ENCODE measurements around the gene ACADSB.

The ACADSB gene

DNA sequence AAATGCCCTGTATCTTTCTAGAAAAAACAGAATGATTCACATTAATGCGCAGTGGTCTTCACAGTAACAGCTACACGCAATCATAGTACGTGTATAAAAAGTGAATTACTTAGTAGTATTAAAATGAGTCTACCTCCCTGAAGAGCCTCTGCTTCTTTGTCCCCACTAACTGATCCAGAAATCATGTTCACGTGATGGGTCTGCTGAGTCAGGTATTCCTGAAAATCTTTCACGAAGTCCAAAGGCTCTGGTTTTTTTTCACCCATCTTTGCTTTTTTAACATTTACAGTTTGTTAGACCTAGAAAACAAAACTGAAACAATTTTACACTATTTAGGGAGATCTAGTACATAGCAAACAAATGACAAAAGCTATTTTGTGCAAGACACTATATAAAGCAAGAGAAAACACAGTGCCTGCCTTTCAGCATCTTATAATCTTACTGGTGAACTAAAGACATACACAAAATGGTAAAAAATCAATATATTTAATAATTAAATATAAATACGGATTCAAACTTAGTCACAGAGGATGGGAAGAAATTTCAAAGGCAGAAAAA, 10.4 kb upstream of the ACADSB start:
- TF ChIP-seq Cebpa-rat (IDR thresholded peaks at IDR 0.05): no peak
- Histone ChIP-seq H4K20me1 (peaks cover 6 to 71% (median 39%) of the 10 kb centered on the region in 11 experiments; a peak in 17 of 22 replicates), H3K27ac (no peak overlapping the region), H3K9me3 (replicated peaks in 1 of 11) (no peaks in the 10 kb centered on the region), H3K4me3 (no peak overlapping the region), H3K9ac (no peak overlapping the region), H3K27me3 (no peaks in the 10 kb centered on the region), H3K4me2 (no peak overlapping the region), H3K4me1 (peaks cover 0 to 19% (median 13%) of the 10 kb centered on the region in 10 experiments; a peak in 16 of 20 replicates), H3K36me3 (peaks cover 48 to 85% (median 60%) of the 10 kb centered on the region in 11 experiments)

- Histone ChIP-seq H3K36me3 (peaks cover 47 to 83% (median 58%) of the 10 kb centered on the region in 11 experiments), H3K4me2 (peak overlapping the region in 6 of 11 experiments; percentile 15 to 58 (median 38); a peak in 7 of 22 replicates), H3K4me3 (no peak overlapping the region), H3K9ac (no peak overlapping the region), H4K20me1 (peaks cover 6 to 76% (median 41%) of the 10 kb centered on the region in 11 experiments; a peak in 17 of 22 replicates), H3K4me1 (peaks cover 0 to 19% (median 13%) of the 10 kb centered on the region in 10 experiments; a peak in 16 of 20 replicates), H3K9me3 (replicated peaks in 1 of 11) (no peaks in the 10 kb centered on the region), H3K27me3 (no peaks in the 10 kb centered on the region), H3K27ac (no peak overlapping the region)
- no peak for TF ChIP-seq Cebpa-rat (IDR thresholded peaks at IDR 0.05)
Measured at GRCh38 chr10:122998934-122999333, 9.9 kb upstream of the ACADSB start.

DNA sequence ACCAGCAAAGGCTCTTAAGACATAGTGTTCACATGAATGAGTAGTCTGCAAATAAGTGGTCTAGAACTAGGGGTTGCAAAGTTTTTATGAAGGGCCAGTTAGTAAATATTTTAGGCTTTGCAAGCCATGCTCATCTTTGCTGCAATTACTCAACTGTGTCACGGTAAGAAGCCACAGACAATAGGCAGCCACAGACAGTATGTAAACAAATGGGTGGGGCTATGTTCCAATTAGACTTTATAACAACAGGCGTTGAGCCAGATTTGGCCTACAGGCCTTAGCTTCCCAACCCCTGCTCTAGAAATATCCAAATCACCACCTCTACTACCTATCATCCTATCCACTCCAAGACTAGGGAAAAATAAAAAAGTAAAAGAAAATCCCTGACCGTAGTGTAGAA, 9.5 kb upstream of the ACADSB start:
- no peak for TF ChIP-seq Cebpa-rat (IDR thresholded peaks at IDR 0.05)
- Histone ChIP-seq H3K9me3 (replicated peaks in 1 of 11) (no peaks in the 10 kb centered on the region), H3K36me3 (peaks cover 43 to 79% (median 54%) of the 10 kb centered on the region in 11 experiments), H3K27ac (no peak overlapping the region), H3K9ac (no peak overlapping the region), H3K4me3 (no peak overlapping the region), H3K4me1 (peaks cover 0 to 19% (median 13%) of the 10 kb centered on the region in 10 experiments; a peak in 16 of 20 replicates), H3K27me3 (no peaks in the 10 kb centered on the region), H4K20me1 (peaks cover 6 to 80% (median 45%) of the 10 kb centered on the region in 11 experiments; a peak in 17 of 22 replicates), H3K4me2 (peak overlapping the region in 8 of 11 experiments; percentile 15 to 58 (median 37); a peak in 12 of 22 replicates)

DNA sequence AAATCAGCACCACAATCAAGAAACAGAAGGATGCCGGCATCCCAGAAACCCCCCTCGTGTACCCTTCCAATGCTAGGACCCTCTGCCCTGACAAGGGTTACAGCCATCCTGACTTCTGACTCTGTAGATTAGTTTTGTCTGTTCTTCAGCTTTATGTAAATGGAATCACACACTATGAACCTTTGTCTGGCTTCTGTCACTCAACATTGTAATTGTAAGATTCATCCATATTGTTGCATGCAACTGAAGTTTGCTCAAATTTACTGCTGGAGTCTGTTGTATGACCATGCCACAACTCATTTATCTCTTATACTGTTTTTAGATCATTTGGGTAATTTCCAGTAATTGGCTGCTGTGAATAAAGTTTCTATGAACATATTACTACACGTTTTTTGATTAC, 8.7 kb upstream of the ACADSB start:
- H3K27me3 ChIP-seq: no peaks in the 10 kb centered on the region
- H4K20me1 ChIP-seq: peaks cover 6 to 88% (median 51%) of the 10 kb centered on the region in 11 experiments; a peak in 17 of 22 replicates
- no peak overlapping the region for H3K9ac ChIP-seq
- peaks cover 40 to 71% (median 46%) of the 10 kb centered on the region in 11 experiments for H3K36me3 ChIP-seq
- no peak for TF ChIP-seq Cebpa-rat (IDR thresholded peaks at IDR 0.05)
- H3K9me3 ChIP-seq (replicated peaks in 1 of 11): no peaks in the 10 kb centered on the region
- peaks cover 3 to 19% (median 13%) of the 10 kb centered on the region in 10 experiments; a peak in 16 of 20 replicates for H3K4me1 ChIP-seq
- no peak overlapping the region for H3K4me3 ChIP-seq
- no peak overlapping the region for H3K27ac ChIP-seq
- peak overlapping the region in 4 of 11 experiments; percentile 35 to 43 (median 38); a peak in 6 of 22 replicates for H3K4me2 ChIP-seq

- Histone ChIP-seq H4K20me1 (peaks cover 14 to 92% (median 62%) of the 10 kb centered on the region in 11 experiments; a peak in 17 of 22 replicates), H3K27me3 (no peaks in the 10 kb centered on the region), H3K36me3 (peaks cover 29 to 70% (median 40%) of the 10 kb centered on the region in 11 experiments), H3K9me3 (replicated peaks in 1 of 11) (no peaks in the 10 kb centered on the region), H3K4me3 (no peak overlapping the region), H3K9ac (no peak overlapping the region), H3K27ac (no peak overlapping the region), H3K4me2 (no peak overlapping the region), H3K4me1 (peaks cover 7 to 22% (median 19%) of the 10 kb centered on the region in 10 experiments; a peak in 19 of 20 replicates)
- TF ChIP-seq Cebpa-rat (IDR thresholded peaks at IDR 0.05): no peak
Measured at GRCh38 chr10:123001370-123001769, 7.4 kb upstream of the ACADSB start.

DNA sequence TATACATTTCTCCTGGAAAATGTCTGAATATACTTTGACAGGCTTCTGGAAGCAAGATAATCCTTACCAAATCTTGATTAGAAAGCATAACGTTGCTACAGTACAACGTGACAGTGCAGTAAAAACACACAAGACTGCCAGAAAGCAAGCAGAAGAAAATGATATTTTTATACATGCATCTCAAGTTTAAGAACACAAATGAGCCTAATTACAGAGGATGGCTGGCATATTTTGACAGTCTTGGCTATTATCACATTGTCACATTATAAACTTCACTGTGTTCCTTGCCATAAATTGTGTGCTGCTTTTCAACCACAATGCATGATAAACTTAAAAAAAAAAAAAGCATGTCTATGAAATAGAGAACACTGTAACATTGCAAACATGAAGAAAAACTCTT, 4.5 kb upstream of the ACADSB start:
- Histone ChIP-seq H4K20me1 (peaks cover 7 to 80% (median 54%) of the 10 kb centered on the region in 11 experiments; a peak in 16 of 22 replicates), H3K4me3 (no peak overlapping the region), H3K27ac (no peak overlapping the region), H3K4me2 (no peak overlapping the region), H3K27me3 (no peaks in the 10 kb centered on the region), H3K9ac (no peak overlapping the region; a peak in 1 of 22 replicates), H3K36me3 (peaks cover 0 to 41% (median 15%) of the 10 kb centered on the region in 11 experiments; a peak in 14 of 22 replicates), H3K9me3 (replicated peaks in 1 of 11) (no peaks in the 10 kb centered on the region), H3K4me1 (peaks cover 15 to 35% (median 31%) of the 10 kb centered on the region in 10 experiments)
- TF ChIP-seq Cebpa-rat (IDR thresholded peaks at IDR 0.05): no peak

GRCh38 chr10:123007558-123008354, 1.1 kb upstream of the ACADSB start:
- no peak for TF ChIP-seq Cebpa-rat (IDR thresholded peaks at IDR 0.05)
- H4K20me1 ChIP-seq: peaks cover 5 to 48% (median 35%) of the 10 kb centered on the region in 11 experiments; a peak in 13 of 22 replicates
- H3K36me3 ChIP-seq: peaks cover 0 to 41% (median 20%) of the 10 kb centered on the region in 11 experiments; a peak in 15 of 22 replicates
- H3K4me1 ChIP-seq: peaks cover 16 to 41% (median 35%) of the 10 kb centered on the region in 10 experiments
- peaks cover 0 to 11% (median 4%) of the 10 kb centered on the region in 11 experiments; a peak in 15 of 22 replicates for H3K9me3 ChIP-seq (replicated peaks in 1 of 11)
- H3K27me3 ChIP-seq: no peaks in the 10 kb centered on the region
- H3K4me2 ChIP-seq: peak overlapping the region; percentile 70 to 94 (median 88)
- peak overlapping the region; percentile 83 to 97 (median 90) for H3K27ac ChIP-seq
- H3K9ac ChIP-seq: peak overlapping the region; percentile 89 to 98 (median 94)
- H3K4me3 ChIP-seq: peak overlapping the region; percentile 85 to 100 (median 97)

- no peak for TF ChIP-seq Cebpa-rat (IDR thresholded peaks at IDR 0.05)
- Histone ChIP-seq H3K36me3 (peaks cover 3 to 37% (median 25%) of the 10 kb centered on the region in 11 experiments; a peak in 17 of 22 replicates), H3K9ac (peak overlapping the region; percentile 89 to 98 (median 93)), H3K27ac (peak overlapping the region; percentile 53 to 96 (median 76); a peak in 21 of 22 replicates), H3K4me1 (peaks cover 16 to 41% (median 35%) of the 10 kb centered on the region in 10 experiments), H3K27me3 (no peaks in the 10 kb centered on the region), H4K20me1 (peaks cover 5 to 39% (median 24%) of the 10 kb centered on the region in 11 experiments; a peak in 13 of 22 replicates), H3K4me2 (peak overlapping the region; percentile 87 to 100 (median 96)), H3K9me3 (replicated peaks in 1 of 11) (peaks cover 0 to 22% (median 17%) of the 10 kb centered on the region in 11 experiments; a peak in 18 of 22 replicates), H3K4me3 (peak overlapping the region; percentile 85 to 100 (median 97))
Measured at GRCh38 chr10:123009105-123009820, 457 bp downstream of the ACADSB start.

All from BLaER1 treated with 17β-estradiol and CSF1 and Interleukin-3, amounts not matched to agents 10 nM and 100 nM (cell line).